Dermis blood vessel endothelial cell (primary cell): ENCODE results near the gene ENOX1. TPM values are rescaled to one million over a fixed set of nuclear protein-coding genes. Genes with fewer than 3 reads are reported as not detected.
"Not testable (repeated sequence)": the region's sequence is repeated elsewhere in the genome, so short reads cannot be mapped to it uniquely, and the experiment has no call there.

Experiments used
- DNase-seq: peaks from one replicate; pipeline ENCODE4 v3.0.0; 2010
- total RNA-seq: library from RNA; depleted of rRNA; stranded (reverse); fragments of >200 nt; gene quantifications from 2 replicates; pipeline ENCODE4 v1.2.3, GENCODE V29; 2014

ENOX1 gene
- total RNA-seq, 1 donor from 2014 or later, result 2.0 TPM

GRCh38 chr13:43191546-43191945 is 595.2 kb downstream of the ENOX1 start:
- DNase-seq, result no peak

DNA sequence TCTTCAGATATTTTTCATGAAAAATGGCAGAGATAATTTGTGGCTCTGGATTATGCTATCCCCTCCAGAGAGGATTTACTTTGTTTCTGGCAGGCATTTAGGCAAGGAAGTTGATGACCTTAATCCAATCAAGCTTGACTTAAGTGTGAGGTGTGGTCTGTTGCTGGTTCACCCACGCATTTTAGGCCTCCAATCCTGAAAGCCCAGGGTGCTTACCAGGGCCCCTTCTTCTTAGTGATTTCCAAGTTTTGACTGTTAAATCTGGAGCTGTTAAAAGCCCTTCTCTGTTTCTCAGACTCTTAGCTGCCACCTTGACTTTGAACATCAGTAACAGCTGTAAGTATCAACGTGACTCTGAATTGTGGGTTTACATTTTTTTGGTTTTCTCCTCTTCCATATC is 601.5 kb downstream of the ENOX1 start:
- DNase-seq, result no peak

DNA sequence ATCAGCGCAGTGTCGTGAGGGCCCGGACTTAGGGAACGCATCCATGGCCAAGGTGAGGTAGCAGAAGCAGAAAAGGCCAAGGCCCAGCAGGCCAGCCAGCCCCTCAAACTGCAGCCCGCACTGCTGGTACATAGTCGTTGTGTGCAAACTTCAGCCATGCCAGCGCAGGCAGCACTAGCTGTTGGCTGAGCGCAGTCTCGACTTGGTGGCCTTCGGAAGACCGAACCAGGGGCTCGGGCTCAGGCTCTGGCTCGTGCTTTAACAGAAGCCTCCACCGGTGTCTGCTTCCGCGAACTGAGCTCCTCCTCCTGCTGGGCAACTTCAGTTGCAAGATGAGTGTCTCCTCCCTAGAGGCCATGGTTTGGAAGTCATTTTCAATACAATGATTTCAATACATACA is 605.9 kb downstream of the ENOX1 start:
- no peak for DNase-seq

- no peak for DNase-seq
Measured at GRCh38 chr13:43180036-43180660, 606.6 kb downstream of the ENOX1 start.

DNA sequence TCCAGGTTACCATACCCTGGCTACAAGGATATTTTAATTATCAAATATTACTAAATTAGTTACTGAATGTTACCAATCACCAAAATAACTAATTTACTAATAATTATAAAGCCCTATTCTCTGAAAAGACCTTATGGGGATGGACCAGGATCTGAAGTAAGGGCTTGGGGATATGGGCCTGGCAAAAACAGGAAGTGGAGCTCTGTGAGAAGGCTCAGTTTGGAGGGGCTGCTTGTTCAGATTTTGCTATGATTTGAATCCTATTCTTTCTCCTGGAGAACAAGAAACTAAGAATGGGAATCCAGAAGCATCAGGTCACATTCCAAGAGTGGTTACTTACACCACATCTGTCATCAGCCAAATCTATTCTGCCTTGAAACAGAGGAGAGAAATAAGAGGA is 615.3 kb downstream of the ENOX1 start:
- no peak for DNase-seq

GRCh38 chr13:43170506-43170905 is 616.3 kb downstream of the ENOX1 start:
- no peak for DNase-seq

GRCh38 chr13:43168434-43168833 is 618.3 kb downstream of the ENOX1 start:
- DNase-seq, result not testable (repeated sequence)

- no peak for DNase-seq
Measured at GRCh38 chr13:43167731-43168130, 619.0 kb downstream of the ENOX1 start.

- no peak for DNase-seq
Measured at GRCh38 chr13:43166644-43167457, 619.9 kb downstream of the ENOX1 start.

Other genes starting within 250 kb of the ENOX1 start
- gene CCDC122, start 92.8 kb upstream of the ENOX1 start, total RNA-seq, result 0.68 and 5.4 TPM in 2 replicates
- gene LACC1, start 92.9 kb upstream of the ENOX1 start, total RNA-seq, result 10.9 and 14.1 TPM in 2 replicates